Measurements from ENCODE around the gene FBLN2.

DNA sequence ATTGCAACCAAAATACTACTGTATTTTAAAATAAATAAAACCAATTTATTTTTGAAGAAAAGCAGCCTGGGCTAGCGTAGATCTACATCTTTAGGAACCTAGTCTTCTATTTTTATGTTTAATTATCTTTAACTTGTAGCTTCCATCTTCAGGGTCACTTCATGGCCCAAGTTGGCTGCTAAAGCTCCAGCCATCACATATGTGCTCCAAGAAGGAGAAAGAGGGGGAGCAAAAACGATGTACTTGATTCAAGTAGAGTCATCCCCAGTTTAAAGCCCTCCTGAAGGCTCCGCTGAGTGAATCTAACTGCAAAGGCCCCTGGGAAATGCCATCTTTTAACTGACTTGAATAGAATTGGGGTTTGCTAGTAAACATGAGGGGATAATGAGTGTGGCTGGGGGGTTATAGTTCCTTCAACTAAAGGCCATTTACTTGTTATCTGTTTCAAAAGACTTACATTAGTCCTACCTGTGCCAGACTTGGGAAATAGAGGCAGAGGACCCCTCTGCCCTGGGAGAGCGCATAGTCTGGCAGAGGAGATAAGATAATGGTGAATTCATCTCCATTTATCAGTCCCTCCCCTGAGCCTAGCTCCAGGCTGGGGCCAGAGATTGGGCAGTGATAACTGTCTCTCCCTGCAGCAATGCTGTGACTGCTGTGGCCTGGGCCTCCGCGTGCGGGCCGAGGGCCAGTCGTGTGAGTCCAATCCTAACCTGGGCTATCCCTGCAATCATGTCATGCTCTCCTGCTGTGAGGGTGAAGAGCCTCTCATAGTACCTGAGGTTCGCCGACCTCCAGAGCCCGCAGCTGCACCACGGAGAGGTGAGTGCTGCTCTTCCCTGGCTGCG lies 64.6 kb downstream of the FBLN2 start:
- TF ChIP-seq, protein P1, sequence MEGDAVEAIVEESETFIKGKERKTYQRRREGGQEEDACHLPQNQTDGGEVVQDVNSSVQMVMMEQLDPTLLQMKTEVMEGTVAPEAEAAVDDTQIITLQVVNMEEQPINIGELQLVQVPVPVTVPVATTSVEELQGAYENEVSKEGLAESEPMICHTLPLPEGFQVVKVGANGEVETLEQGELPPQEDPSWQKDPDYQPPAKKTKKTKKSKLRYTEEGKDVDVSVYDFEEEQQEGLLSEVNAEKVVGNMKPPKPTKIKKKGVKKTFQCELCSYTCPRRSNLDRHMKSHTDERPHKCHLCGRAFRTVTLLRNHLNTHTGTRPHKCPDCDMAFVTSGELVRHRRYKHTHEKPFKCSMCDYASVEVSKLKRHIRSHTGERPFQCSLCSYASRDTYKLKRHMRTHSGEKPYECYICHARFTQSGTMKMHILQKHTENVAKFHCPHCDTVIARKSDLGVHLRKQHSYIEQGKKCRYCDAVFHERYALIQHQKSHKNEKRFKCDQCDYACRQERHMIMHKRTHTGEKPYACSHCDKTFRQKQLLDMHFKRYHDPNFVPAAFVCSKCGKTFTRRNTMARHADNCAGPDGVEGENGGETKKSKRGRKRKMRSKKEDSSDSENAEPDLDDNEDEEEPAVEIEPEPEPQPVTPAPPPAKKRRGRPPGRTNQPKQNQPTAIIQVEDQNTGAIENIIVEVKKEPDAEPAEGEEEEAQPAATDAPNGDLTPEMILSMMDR (CRISPR knock-in tag; IDR thresholded peaks at IDR 0.05), result no peak
- no peak for TF ChIP-seq EP300 (IDR thresholded peaks at IDR 0.05; ENCODE audit: low read depth in 2 of 2, low read length in 2 of 2)
- TF ChIP-seq EP300 (CRISPR knock-in tag; IDR thresholded peaks at IDR 0.05; ENCODE audit: borderline replicate concordance), result no peak
- no peak for TF ChIP-seq TOE1 (CRISPR knock-in tag; IDR thresholded peaks at IDR 0.05)
- TF ChIP-seq, protein P2, sequence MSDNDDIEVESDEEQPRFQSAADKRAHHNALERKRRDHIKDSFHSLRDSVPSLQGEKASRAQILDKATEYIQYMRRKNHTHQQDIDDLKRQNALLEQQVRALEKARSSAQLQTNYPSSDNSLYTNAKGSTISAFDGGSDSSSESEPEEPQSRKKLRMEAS (IDR thresholded peaks at IDR 0.05), result no peak
- TF ChIP-seq KMT2A (CRISPR knock-in tag; IDR thresholded peaks at IDR 0.05), result no peak
- TF ChIP-seq FOXO1 (CRISPR knock-in tag; IDR thresholded peaks at IDR 0.05), result no peak
- TF ChIP-seq, protein P3, sequence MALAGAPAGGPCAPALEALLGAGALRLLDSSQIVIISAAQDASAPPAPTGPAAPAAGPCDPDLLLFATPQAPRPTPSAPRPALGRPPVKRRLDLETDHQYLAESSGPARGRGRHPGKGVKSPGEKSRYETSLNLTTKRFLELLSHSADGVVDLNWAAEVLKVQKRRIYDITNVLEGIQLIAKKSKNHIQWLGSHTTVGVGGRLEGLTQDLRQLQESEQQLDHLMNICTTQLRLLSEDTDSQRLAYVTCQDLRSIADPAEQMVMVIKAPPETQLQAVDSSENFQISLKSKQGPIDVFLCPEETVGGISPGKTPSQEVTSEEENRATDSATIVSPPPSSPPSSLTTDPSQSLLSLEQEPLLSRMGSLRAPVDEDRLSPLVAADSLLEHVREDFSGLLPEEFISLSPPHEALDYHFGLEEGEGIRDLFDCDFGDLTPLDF (CRISPR knock-in tag; IDR thresholded peaks at IDR 0.05), result no peak

Data from HepG2 (cell line).